GM18505 (cell line): ENCODE results near the gene SLC9B2.
"Not testable (repeated sequence)": the region's sequence is repeated elsewhere in the genome, so short reads cannot be mapped to it uniquely, and the experiment has no call there.

ENCODE experiments used
- ATAC-seq: cut with Tn5 transposase; IDR thresholded peaks from one replicate; pipeline ENCODE4 v1.9.1; 2021; ENCODE audit not compliant: unreplicated experiment
- POLR2A ChIP-seq: IDR thresholded peaks from 4 replicates; pipeline ENCODE4 v1.6.1; 2011; ENCODE audit warnings: borderline replicate concordance; ENCODE audit not compliant: insufficient read depth, insufficient read length; ENCODE audit errors: extremely low read depth

SLC9B2 gene

DNA sequence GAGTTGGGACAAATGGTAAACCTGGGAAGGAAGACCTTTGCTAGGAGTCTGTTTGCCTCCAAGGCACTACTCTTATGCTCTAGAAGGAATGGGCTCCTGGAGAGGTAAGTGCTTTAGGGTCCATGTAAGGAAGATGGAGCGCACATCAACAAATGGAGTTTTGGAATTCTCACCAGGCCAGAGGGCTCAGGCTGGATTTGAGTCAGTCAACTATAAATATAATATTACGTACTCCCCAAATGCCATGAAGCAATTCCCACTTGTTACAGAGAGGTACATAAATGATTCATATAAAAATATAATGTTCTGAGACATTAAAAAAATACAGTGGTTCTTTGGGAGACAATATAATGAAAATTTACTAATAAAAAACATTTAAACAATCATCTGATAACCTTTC is 55.4 kb downstream of the SLC9B2 start:
- TF ChIP-seq POLR2A = no peak
- no peak for ATAC-seq

DNA sequence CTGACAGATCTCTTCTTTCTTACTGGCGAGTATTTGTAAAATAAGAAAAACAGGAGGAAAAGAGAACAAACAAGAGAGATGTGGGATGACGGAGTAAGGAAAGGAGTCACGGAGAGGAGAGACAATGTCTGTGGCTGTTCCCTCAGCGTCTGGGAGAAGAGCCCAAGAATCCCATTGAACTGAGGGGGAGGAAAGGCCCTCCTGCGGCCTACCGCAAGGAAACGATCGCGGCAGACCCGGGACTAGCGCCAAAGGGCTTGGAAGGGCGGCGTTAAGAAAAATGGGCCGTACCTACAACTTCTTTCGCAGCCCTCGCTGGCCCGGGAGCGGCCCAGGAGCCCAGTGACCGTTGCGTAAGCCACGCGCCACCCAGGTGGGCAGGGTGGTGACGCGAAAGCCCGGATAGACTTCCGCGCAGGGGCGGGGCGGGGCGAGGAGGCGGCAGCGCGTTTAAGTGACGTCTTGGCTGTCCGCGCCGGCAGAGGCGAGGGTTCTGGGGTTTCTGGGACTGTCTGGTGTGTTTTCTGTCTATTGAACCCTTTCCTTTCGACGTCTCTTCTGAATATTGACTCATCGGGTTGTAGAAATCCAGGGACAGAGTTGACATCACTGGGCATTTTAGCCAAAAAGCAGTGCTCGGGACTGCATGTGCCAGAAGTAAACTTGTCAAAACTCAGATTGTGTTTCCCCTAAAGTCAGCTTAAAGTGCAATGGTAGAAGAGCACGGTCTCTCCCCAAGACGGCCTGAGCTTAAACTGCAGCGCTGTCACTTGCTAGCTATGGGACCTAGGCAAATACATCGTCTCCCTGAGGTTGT is 57.0 kb downstream of the SLC9B2 start, which contains the start of gene SLC9B1:
Gene SLC9B1 (minus strand): TSS at position 398 of the 817 bp plus-strand sequence. CDS start 27,994 bp downstream, outside the sequence.
- peak; percentile 87 for TF ChIP-seq POLR2A
- ATAC-seq = peak; percentile 98

DNA sequence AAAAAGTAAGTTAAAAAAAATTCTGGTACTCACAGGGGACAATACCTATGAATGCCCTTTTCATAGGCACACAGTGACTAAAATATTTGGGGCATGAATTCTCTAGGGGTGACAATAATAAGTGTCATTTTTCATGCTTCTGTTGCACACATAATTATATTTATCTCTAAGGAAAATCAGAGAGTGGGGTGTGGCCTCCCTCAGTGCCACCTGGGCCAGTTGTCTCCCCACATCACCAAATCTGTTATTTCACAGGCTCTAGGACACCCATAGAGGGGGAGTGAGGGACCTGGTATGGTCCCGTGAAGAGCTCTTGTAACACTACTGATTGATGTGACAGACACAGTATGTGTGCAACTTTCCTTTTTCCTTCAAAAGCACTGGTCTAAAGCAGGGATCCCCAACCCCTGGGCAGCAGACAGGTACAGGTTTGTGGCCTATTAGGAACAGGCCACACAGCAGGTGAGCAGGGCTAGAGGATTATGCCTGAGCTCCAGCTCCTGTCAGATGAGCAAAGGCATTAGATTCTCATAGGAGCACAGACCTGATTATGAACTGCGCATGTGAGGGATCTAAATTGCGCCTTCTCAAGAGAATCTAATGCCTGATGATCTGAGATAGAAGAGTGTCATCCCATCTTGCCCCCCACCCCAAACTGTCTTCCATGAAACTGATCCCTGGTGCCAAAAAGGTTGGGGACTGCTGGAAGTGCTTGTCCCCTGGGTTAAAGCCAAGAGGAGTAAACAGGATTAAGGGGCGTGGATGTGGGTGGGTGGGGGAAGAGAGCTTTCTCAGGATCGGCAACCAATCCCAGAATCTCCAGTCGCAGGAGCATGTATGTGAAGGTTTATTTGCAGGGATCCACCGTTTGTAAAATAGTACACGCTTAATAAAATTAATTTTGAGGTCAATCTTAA is 57.9 kb downstream of the SLC9B2 start:
- no peak for ATAC-seq
- no peak for TF ChIP-seq POLR2A

DNA sequence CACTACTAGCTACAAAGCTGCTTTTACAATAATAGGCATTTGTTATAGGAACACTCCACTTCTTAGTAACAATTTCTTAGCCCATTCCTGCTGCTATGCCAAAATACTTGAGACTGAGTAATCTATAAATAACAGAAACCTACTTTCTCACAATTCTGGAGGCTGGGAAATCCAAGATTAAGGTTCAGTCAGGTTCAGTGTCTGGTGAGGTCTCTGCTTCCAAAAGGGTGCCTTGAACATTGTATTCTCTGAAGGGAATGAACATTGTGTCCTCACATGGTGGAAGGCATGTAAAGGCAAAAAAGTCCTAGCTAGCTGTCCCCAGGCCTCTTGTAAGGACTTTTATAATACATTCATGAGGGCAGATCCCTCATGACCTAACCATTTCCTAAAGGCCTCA is 64.0 kb downstream of the SLC9B2 start:
- TF ChIP-seq POLR2A = no peak
- no peak for ATAC-seq

DNA sequence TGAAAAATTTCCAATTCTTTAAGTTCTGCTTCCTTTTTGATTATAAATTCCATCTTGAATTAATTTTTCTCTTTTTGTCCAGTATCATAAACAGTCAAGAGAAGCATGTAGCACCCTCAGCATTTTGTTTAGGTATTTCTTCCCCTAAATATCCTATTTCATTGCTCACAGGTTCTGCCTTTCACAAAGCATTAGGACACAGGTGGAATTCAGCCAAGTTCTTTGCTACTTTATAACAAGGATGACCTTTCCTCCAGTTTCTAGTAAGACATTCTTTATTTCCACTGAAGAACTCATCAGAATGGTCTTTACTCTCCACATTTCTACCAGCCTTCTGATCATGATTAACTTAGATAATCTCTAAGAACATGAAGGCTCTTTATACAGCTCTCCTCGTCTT is 64.5 kb downstream of the SLC9B2 start:
- ATAC-seq = no peak
- no peak for TF ChIP-seq POLR2A

DNA sequence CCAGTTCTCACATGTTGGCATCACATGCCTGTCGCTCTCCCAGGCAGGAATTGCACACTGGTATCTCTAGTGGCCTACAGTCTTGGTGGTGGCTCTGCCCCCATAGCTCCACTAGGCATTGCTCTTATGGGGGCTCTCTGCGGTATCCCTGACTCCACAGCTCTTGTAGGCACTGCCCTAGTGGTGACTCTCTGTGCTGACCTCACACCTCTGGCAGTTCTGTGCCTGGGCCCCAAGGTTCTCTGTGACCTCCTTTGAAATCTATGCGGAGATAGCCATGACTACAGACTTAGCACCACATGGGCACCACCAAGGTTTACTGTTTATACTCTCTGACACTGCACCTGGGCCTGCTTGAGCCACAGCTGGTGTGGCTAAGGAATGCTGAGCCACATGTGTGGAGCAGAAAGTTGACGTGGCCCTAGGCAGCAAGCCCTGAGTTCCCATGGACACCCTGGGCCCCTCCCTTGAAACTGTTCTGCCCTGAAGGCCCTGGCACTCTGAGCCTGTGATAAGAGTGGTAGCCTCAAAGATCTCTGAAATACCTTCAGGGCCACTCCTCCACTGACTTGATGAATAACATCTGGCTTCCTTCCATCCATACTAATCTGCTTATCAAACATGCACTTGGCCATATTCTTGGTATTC is 65.1 kb downstream of the SLC9B2 start:
- no peak for TF ChIP-seq POLR2A
- no peak for ATAC-seq

DNA sequence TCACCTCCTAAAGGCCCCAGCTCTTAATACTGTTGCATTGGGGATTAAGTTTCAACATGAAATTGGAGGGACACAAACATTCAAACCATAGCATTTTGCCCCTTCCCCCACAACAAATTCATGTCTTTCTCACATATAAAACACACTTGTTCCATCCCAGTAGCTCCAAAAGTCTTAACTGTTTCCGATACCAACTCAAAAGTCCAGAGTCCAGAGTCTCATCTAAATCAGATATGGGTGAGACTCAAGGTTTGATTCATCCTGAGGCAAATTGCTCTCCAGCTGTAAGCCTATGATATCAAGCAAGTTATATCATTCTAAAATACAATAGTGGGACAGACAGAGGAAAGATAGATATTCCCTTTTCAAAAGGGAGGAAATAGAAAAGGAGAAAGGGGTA is 65.8 kb downstream of the SLC9B2 start:
- TF ChIP-seq POLR2A = no peak
- no peak for ATAC-seq

DNA sequence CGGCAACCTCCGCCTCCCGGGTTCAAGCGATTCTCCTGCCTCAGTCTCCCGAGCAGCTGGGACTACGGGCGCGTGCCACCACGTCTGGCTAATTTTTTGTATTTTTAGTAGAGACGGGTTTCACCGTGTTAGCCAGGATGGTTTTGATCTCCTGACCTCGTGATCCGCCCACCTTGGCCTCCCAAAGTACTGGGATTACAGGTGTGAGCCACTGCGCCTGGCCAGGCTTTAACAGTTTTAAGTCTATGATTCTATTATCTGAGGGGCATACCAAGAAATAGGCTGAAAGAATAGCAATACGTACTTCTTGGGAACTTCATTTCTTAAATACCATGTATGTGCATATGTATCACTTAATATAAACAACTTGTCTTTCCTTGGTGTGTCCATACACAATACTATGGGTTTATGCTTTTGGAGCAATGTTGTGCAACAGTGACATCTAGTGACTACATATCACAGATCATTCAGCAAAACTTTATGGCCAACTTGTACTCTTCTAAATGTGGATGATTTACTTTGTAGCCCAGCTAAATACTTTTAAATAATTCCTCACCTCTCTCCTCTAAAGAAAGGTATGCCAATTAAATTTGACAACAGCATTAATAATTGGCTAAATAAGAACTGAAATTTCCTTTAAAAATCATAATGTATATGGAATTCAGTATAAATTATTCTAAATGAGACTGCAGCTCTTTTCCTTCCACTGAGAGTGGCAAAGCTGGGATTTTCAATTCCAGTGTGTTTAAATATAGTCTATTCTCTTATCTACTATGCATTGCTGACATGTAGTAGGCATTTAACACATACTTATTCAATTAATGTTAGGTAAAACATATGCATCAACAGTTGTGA is 67.5 kb downstream of the SLC9B2 start:
- ATAC-seq = no peak
- TF ChIP-seq POLR2A = no peak

DNA sequence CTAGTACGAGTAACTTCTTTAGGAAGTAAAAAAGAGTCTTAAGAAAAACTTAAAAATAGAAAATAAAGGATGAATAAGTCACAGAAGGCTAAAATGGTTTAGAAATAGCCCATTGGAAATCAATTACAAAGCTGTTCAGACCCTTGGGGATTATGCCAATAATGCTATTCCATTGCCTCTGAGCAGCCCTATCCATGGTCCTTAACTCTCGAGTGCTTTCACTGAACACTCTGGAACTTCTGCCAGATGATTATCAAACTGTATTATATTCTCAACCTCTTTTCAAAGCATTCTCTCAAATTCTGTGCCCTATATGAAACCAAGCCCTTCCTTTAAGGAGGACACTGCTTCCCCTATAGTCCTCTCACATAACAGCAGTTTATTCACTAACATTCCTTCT is 74.0 kb downstream of the SLC9B2 start:
- no peak for TF ChIP-seq POLR2A
- no peak for ATAC-seq

DNA sequence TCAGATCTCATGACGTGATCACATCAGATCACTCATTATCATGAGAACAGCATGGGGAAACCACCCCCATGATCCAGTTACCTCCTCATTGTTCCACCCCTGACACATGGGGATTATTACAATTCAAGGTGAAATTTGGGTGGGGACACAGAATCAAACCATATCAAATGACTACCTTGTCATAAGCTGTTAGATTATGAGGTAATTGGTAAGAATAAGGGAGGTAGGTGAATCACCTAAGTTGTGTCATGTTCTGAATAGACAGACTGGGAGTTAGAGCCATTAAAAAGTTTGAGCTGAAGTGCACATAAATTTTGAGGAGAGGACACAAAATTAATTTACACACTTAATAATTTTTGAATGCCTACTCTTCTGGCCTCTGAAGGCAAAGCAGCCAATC is 81.8 kb downstream of the SLC9B2 start:
- ATAC-seq = no peak
- no peak for TF ChIP-seq POLR2A

DNA sequence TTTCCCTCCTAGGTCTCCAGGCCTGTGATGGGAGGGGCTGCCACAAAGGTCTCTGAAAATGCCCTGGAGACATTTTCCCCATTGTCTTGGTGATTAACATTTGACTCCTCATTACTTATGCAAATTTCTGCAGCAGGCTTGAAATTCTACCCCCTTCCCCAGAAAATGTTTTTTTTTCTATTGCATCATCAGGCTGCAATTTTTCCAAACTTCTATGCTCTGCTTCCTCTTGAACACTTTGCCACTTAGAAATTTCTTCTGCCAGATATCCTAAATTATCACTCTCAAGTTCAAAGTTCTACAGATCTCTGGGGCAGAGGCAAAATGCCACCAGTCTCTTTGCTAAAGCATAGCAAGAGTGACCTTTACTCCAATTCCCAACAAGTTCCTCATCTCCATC is 82.6 kb downstream of the SLC9B2 start:
- not testable (repeated sequence) for ATAC-seq

DNA sequence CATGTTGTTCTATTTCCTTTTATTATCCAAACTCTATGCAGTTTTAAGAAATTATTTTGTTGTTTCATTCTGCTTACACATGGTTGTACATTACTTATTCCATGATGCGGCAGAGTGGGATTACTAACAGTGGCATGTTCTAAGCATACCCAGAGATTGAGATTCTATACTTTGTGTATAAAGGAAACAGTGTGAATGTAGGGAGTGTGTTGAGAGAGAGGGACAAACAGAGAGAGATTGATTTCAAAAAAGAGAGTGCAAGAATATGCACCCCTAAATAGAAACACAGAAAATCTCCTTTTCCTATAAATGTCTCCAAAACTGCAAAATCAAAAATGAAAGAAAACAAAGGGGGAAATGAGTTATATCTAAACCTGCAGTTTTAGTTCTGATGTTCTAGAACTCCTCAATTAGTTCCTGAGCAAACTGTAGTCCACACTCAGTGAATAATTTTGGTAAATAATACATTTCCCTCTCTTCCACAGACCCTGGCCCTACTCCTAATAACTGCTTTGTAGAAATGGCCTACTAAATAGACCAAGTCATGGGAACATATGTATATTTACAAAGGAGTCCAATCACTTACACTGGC is 88.0 kb downstream of the SLC9B2 start:
- no peak for TF ChIP-seq POLR2A
- no peak for ATAC-seq
